Spleen (tissue), 7 donors: ENCODE measurements around the gene IFNA13.
"Not testable (repeated sequence)": the region's sequence is repeated elsewhere in the genome, so short reads cannot be mapped to it uniquely, and the experiment has no call there.

Experiments used
- CTCF ChIP-seq, 11 experiments: fragments of 200-600 bp in 7 of 11; fragments of 450-650 bp in 4 of 11; sonication (generic) in 4 of 11; IDR thresholded peaks in 8 of 11; conservative IDR thresholded peaks in 3 of 11; 1 replicate in 7 of 11; 2 replicates in 4 of 11; pipeline versions ENCODE4 v1.4.0 to v1.8.0; 2016 to 2021; ENCODE audit warnings: antibody characterized with exemption in 11 of 11, inconsistent platforms in 4 of 11, mild to moderate bottlenecking in 1 of 11
- POLR2AphosphoS5 ChIP-seq, 3 donors: sonication (generic); formaldehyde crosslinking; IDR thresholded peaks; one replicate each; pipeline ENCODE4 v1.5.1; 2017; ENCODE audit warnings: antibody characterized with exemption in 3 of 3
- donor health status: DM: no; HTN: no; CAD: no; lungs with moderate emphysema.
- donor health status: DM: no; HTN: no; CAD: no.
- donor health status: DM: no; HTN: no; CAD: no.

GRCh38 chr9:21367169-21367568 lies 688 bp downstream of the IFNA13 start:
- not testable (repeated sequence) for TF ChIP-seq CTCF (IDR thresholded peaks at IDR 0.05 in 8 of 11, conservative IDR thresholded peaks at IDR 0.05 in 3 of 11); POLR2AphosphoS5 (IDR thresholded peaks at IDR 0.05)
